ENCODE data around the gene PLP2. TPM values are rescaled to one million over a fixed set of nuclear protein-coding genes. Genes with fewer than 3 reads are reported as not detected.

The PLP2 gene
- total RNA-seq, 2 experiments from 2014 or later: 21.2 to 54.3 TPM

DNA sequence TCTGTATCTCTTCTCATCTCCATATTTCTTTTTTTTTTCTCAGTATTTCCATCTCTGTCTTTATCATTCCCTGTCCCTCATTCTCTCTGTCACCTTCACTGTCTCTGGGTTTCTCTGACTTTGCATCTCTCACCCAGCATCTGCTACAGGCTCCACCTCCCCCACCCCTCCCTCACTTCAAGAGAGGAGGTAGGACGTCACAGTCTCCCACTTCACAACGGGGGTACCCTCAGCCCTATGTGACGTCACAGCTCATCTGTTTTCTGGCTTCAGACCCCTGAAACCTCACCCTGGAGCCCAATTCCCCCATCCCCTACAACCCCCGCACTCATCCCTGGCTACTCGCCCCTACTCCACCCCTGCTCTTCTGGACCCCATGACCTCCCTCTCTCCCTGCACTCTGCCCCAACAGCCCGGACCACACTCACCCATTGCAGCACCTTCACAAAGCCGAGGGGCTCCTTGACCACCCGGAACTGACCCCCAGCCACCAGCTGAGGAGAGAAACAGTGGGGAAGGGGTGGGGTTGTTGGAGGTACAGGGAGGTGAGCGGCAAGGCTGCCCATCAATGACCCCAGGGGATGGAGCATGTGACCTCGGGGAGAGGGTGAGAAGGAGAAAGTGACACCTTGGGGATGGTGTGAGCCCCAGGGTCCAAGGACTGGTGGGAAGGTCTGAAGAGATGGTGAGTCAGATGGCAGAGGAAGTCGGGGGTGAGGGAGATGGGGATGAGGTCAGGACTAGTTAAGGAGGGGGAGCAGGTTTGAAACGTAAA is 27.0 kb downstream of the PLP2 start:
- Histone ChIP-seq H3K9me3 (ENCODE audit: low read length) (no peaks in the 10 kb centered on the region), H2AFZ (ENCODE audit: low read length) (no peak overlapping the region), H3K9me2 (ENCODE audit: insufficient read depth, low read length) (no peaks in the 10 kb centered on the region), H3K36me3 (ENCODE audit: insufficient read depth, low read length) (no peaks in the 10 kb centered on the region), H3K79me2 (ENCODE audit: insufficient read depth, low read depth, low read length) (no peaks in the 10 kb centered on the region), H3K27ac (ENCODE audit: low read depth, low read length, poor library complexity, severe bottlenecking) (no peak overlapping the region), H3K4me1 (ENCODE audit: insufficient read depth, low read length, poor library complexity, severe bottlenecking) (peaks cover 10% of the 10 kb centered on the region), H3K4me2 (ENCODE audit: low read length) (peak overlapping the region; percentile 61; the same call in 1 of the 2 replicates), H4K20me1 (ENCODE audit: insufficient read depth, low read length) (no peaks in the 10 kb centered on the region), H3K4me3 (ENCODE audit: low read depth, low read length, poor library complexity, severe bottlenecking) (no peak overlapping the region)
- DNase-seq (ENCODE audit: low spot score): no peak
- no TSS peak for BruUV-seq (replicated peaks)
- POLR2A ChIA-PET: interaction anchor here (0.5 kb wide), 1 partner anchor 655 kb away, joined by 5 read pairs; no protein-coding TSS in a partner anchor
- intact Hi-C loops (cut with micrococcal nuclease; ENCODE audit: unreplicated experiment): no loop called here
- TF ChIP-seq, protein P1, sequence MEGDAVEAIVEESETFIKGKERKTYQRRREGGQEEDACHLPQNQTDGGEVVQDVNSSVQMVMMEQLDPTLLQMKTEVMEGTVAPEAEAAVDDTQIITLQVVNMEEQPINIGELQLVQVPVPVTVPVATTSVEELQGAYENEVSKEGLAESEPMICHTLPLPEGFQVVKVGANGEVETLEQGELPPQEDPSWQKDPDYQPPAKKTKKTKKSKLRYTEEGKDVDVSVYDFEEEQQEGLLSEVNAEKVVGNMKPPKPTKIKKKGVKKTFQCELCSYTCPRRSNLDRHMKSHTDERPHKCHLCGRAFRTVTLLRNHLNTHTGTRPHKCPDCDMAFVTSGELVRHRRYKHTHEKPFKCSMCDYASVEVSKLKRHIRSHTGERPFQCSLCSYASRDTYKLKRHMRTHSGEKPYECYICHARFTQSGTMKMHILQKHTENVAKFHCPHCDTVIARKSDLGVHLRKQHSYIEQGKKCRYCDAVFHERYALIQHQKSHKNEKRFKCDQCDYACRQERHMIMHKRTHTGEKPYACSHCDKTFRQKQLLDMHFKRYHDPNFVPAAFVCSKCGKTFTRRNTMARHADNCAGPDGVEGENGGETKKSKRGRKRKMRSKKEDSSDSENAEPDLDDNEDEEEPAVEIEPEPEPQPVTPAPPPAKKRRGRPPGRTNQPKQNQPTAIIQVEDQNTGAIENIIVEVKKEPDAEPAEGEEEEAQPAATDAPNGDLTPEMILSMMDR (conservative IDR thresholded peaks at IDR 0.05; ENCODE audit: low read length): no peak
- no peak for TF ChIP-seq EZH2phosphoT487 (IDR thresholded peaks at IDR 0.05; ENCODE audit: borderline replicate concordance, low read depth, low read length)
- CTCF ChIA-PET (ENCODE audit: unreplicated experiment): no interaction called here

DNA sequence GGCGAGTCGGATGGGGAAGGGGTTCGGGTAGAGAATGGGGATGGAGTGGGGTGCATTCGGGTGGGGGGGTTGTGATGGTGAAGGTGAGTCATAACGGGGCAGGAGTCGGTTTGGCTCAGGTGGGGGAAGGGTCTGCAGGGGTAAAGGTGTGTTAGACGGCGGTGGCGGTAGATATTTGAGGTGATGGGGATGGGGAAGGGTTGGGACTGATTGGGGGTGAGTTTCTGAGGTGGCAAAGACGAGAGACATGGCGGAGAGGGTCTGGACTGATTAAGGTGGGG is 27.6 kb downstream of the PLP2 start:
- H3K27ac ChIP-seq (ENCODE audit: low read depth, low read length, poor library complexity, severe bottlenecking): no peak overlapping the region
- H3K36me3 ChIP-seq (ENCODE audit: insufficient read depth, low read length): no peaks in the 10 kb centered on the region
- H4K20me1 ChIP-seq (ENCODE audit: insufficient read depth, low read length): no peaks in the 10 kb centered on the region
- H3K4me2 ChIP-seq (ENCODE audit: low read length): peak overlapping the region; percentile 61
- CTCF ChIA-PET (ENCODE audit: unreplicated experiment): no interaction called here
- no TSS peak for BruUV-seq (replicated peaks)
- peaks cover 10% of the 10 kb centered on the region for H3K4me1 ChIP-seq (ENCODE audit: insufficient read depth, low read length, poor library complexity, severe bottlenecking)
- DNase-seq (ENCODE audit: low spot score): no peak
- peak overlapping the region; percentile 74 for H3K4me3 ChIP-seq (ENCODE audit: low read depth, low read length, poor library complexity, severe bottlenecking)
- no peaks in the 10 kb centered on the region for H3K79me2 ChIP-seq (ENCODE audit: insufficient read depth, low read depth, low read length)
- H3K9me3 ChIP-seq (ENCODE audit: low read length): no peaks in the 10 kb centered on the region
- no peak overlapping the region for H2AFZ ChIP-seq (ENCODE audit: low read length)
- intact Hi-C loops (cut with micrococcal nuclease; ENCODE audit: unreplicated experiment): no loop called here
- POLR2A ChIA-PET: interaction anchor here (0.5 kb wide), 1 partner anchor 655 kb away, joined by 5 read pairs; no protein-coding TSS in a partner anchor
- TF ChIP-seq EZH2phosphoT487 (IDR thresholded peaks at IDR 0.05; ENCODE audit: borderline replicate concordance, low read depth, low read length): no peak
- TF ChIP-seq, protein P1 (conservative IDR thresholded peaks at IDR 0.05; ENCODE audit: low read length): no peak
- no peaks in the 10 kb centered on the region for H3K9me2 ChIP-seq (ENCODE audit: insufficient read depth, low read length)

All from OCI-LY7 (cell line).